Head of caudate nucleus (tissue), 42 donors: ENCODE data around the gene IL17RC.
"Not testable (repeated sequence)": the region's sequence is repeated elsewhere in the genome, so short reads cannot be mapped to it uniquely, and the experiment has no call there.

Source experiments
- DNase-seq, 42 donors: peaks; one replicate each; pipeline versions ENCODE4 v3.0.0 to v3.0.0-alpha.2; 2020 to 2021; ENCODE audit warnings: mixed read lengths in 7 of 42
- intact Hi-C: fragments of 100-400 bp; cut with DNase I; formaldehyde crosslinking; loops from one replicate; pipeline ENCODE4 v1.15.0; 2022

Gene IL17RC, protein sequence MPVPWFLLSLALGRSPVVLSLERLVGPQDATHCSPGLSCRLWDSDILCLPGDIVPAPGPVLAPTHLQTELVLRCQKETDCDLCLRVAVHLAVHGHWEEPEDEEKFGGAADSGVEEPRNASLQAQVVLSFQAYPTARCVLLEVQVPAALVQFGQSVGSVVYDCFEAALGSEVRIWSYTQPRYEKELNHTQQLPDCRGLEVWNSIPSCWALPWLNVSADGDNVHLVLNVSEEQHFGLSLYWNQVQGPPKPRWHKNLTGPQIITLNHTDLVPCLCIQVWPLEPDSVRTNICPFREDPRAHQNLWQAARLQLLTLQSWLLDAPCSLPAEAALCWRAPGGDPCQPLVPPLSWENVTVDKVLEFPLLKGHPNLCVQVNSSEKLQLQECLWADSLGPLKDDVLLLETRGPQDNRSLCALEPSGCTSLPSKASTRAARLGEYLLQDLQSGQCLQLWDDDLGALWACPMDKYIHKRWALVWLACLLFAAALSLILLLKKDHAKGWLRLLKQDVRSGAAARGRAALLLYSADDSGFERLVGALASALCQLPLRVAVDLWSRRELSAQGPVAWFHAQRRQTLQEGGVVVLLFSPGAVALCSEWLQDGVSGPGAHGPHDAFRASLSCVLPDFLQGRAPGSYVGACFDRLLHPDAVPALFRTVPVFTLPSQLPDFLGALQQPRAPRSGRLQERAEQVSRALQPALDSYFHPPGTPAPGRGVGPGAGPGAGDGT

DNA sequence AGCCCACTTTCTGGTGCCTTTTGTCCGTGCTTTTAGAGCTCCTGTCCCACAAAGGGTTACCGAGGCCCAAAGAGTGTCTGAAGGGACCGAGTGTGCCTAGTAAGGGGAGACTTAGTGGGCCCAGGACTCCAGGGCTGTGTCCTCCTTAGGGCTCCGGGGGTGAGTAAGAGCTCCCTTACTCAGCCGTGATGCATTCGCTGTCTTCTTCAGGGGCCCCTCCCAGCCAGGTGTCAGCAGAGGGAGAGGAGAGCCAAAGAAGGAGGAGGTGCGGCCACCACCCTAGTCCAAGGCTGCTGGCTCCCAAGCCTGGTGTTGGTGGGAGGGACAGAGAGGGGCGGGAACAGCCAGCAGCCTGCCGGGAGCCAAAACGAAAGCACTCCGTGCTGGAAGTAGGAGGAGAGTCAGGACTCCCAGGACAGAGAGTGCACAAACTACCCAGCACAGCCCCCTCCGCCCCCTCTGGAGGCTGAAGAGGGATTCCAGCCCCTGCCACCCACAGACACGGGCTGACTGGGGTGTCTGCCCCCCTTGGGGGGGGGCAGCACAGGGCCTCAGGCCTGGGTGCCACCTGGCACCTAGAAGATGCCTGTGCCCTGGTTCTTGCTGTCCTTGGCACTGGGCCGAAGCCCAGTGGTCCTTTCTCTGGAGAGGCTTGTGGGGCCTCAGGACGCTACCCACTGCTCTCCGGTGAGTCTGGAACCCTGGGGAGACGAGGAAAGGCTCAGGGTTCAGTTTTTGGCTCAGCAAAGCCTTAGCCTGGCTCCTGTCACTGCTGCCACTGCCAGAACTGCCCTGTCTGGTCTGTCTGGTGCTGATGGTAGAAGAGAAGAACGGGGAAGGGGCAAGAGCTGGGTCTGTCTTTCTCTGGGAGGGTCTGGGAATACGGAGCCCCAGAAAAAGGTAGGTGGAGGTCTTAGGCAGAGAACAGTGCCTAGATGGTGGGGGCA is at the start of gene IL17RC:
Gene IL17RC (plus strand): TSS at position 365 of the 947 bp plus-strand sequence. CDS start 218 bp downstream, at position 583.
- intact Hi-C loops = no loop called here
- DNase-seq = peak; percentile 31 to 84 (median 64)

DNA sequence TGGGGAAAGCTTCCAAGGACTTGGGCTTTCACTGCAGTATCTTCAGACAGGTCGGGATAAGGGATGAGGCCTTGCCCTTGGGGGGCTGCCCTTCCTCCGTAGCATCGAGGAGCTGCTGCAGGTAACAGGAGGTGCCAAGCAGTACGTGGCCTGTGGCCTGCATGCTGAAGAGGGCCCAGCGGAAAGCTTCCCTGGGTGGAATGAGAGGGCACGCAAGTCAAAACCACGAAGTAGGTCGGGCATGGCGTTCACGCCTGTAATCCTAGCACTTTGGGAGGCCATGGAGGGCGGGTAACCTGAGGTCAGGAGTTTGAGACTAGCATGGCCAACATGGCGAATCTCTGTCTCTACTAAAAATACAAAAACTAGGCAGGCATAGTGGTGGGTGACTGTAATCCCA is 49.8 kb upstream of the IL17RC start:
- DNase-seq = no peak
- intact Hi-C loops = no loop called here

DNA sequence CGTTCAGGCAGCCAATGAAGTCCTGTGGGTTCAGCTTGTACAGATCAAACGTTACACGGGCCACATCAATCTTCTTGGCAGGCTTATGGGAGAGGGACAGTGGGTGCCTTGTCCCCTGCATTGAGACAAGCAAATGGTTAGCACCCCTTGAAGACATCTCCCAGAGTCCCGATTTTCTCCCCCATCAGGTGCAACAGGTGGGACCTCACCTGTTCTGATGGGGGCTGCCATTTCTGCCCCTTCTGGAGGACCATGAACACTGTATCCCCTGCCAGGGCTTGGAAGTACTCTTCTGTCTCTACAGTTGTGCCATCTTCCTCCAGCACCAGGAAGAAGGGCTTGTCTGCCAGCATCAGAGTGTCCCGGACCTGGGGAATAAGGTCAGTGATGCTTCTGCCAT is 46.9 kb upstream of the IL17RC start:
- no peak for DNase-seq
- intact Hi-C loops = no loop called here

DNA sequence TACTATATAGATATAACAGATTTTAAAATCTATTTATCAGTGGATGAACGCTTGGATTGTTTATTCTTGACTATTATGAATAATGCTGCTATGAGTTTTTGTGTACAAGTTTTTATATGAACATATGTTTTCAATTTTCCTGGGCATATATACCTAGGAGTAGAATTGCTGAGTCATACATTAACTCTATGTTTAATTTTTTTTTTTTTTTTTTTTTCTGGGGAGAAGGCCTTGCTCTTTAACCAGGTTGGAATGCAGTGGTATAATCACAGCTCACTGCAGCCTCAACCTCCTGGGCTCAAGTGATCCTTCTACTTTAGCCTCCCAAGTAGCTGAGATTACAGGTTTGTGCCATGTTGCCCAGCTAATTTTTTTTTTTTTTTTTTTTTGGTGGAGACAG is 45.9 kb upstream of the IL17RC start:
- intact Hi-C loops = no loop called here
- DNase-seq = no peak

DNA sequence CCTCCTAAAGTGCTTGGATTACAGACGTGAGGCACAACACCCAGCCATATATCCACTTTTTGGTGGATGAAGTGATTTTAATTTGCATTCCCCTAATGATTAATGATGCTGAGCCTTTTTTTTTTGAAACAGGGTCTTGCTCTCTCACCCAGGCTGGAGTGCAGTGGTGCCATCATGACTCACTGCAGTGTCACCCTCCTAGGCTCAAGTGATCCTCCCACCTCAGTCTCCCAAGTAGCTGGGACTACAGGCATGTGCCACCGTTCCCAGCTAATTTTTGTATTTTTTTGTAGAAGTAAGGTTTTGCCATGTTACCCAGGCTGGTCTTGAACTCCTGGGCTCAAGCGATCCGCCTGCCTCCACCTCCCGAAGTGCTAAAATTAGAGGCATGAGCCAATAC is 44.8 kb upstream of the IL17RC start:
- DNase-seq, intact Hi-C loops: not testable (repeated sequence)

DNA sequence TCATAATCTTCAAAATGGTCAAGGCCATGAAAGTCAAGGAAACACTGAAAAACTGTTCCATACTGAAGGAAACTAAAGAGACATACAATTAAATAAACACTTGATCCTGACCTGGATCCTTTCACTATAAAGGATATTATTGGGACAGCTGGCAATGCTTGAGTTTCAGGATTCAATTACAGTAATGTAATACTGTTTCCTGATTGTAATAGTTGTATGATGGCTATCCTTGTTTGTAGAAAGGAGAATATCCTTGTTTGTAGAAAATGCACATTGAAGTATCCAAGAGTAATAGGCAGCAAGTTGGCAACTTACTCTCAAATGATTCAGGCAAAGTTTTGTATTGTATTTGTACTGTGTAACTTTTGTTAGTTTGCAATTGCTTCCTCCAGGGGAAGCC is 41.5 kb upstream of the IL17RC start:
- intact Hi-C loops = no loop called here
- DNase-seq = no peak

DNA sequence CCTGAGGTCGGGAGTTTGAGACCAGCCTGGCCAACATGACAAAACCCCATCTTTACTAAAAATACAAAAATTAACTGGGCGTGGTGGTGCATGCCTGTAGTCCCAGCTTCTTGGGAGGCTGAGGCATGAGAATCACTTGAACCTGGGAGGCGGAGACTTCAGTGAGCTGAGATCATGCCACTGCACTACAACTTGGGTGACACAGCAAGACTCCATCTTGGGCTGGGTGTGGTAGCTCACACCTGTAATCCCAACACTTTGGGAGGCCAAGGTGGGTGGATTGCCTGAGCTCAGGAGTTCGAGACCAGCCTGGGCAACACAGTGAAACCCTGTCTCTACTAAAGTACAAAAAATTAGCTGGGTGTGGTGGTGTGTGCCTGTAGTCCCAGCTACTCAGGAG is 40.6 kb upstream of the IL17RC start:
- intact Hi-C loops = not testable (repeated sequence)

DNA sequence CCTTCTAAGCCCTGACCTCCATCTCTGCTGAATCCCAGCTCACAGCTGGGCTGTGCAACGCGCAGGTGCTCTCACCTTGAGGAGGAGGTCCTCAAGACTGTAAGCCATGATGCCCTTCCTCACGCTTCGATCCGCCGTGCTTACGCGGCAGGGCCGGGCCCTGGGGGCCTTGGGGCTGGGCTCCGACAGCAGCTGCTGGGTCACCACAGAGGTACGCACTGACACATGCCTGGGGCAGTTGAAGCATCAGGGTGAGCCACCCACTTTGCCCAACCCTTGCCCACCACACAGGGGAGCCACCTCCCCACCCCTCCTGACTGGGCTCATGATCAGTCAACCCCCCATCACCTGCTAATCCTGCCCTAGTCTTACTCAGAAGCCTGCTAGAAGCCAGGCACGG is 39.9 kb upstream of the IL17RC start:
- DNase-seq = no peak
- intact Hi-C loops = no loop called here

More for the DNA sequence above, 40.6 kb upstream of the IL17RC start:
- DNase-seq = not testable (repeated sequence)

DNA sequence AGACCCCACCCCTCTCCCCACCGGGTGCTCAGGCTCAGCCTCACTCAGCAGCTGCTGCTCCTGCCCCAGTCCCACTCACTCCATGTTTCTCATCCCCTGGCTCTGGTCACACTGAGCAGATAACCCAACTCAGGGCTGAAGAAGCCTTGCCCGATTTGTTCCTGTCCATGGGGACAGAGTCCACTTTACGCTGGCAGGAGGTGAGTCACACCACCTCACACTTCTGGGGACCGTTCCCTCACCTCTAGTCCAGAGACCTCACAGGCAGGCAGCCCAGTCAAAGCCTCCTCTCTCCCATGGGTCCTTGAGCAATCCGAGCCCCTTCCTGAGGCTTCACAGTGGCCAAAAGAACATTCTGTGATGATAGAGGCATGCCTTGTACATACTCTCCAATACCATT is 38.2 kb upstream of the IL17RC start:
- DNase-seq = no peak
- intact Hi-C loops = no loop called here

DNA sequence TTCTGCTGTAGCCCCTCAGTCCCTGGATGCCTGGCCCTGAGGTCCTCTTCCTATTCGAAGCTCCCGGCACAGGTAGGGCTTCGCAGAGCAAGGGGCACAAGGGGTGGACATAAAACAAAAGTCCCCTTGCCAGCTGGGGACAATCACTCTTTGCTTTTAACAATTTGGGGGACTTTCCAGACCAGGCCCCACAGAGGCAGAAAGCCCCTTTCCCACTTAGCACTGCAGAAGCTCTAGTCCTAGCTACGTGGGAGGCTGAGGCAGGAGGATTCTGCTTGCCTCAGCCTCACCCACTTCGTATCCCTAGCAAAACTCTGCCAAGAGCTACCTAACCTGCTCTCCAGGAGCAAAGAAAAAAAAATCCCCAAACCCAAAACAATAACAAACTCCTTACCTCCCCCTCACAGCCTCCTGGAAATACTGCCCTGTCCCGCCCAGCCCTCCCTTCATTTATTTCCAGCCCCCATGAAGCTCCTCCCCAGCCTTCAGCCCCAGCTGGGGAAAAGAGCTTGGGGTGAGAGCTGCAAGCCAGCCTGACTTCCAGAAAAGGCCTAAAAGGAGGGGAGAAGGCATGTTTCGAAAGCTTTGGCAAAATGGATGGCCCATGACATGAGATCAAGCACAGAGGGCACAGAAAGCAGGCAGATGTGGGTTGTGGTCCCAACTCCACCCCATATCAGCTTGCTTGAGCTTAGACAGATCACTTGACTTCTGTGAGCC is 36.9 kb upstream of the IL17RC start, which contains the start of gene CIDEC:
Gene CIDEC (minus strand): TSS at position 424 of the 720 bp plus-strand sequence. CDS start 1,767 bp downstream, outside the sequence.
- DNase-seq = no peak
- intact Hi-C loops = no loop called here

DNA sequence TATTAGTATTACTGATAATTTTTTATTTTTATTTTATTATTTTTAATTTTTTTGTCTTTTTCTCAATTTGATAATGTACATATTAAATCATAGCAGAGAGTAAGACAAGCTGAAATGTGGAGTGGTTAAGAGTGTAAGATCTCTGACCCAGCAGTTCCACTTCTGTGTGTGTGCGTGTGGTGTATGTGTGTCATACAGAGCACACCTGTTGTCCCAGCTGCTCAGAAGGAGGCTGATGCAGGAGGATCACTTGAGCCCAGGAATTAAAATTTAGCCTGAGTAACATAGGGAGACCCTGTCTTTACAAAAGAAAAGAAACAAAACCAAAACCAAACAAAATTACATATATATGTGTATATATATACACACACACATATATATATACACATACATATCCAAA is 35.5 kb upstream of the IL17RC start:
- no peak for DNase-seq
- intact Hi-C loops = no loop called here

DNA sequence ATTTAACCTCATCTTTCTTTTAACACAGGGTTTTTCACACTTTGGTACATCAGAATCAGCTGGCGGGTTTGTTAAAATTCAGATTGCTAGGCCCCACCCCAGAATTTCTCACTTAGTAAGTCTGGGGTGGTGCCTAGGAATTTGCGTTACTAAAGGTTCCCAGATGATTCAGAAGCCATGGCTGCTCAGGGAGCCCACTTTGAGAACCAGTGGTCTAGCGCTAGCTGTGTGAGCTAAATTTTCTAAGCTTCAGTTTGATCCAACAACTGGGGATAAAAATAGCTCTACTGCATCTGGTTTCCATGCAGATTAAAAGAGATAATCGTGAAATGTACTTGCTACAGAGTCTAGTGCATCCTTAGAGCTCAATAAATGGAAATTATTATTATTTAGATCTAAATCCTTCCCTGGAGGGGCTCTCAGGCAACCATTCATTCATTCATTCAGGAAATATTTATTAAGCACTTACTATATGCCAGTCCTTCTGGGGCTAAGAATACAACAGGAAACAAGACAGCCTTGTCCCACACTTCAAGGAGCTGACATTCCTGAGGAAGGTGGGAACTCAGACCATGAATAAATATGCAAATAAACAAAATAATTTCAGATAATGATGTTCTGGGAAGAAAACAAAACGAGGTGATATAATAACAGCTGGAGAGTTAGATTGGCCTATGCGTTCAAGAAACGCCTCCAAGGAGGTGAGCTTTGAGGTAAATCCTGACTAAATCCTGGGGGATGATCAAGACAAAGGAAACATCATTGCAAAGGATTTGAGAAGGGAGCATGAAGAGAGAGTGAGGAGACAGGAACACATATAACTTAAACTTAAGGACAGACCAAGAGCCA is 33.0 kb upstream of the IL17RC start:
- DNase-seq = no peak
- intact Hi-C loops = no loop called here

DNA sequence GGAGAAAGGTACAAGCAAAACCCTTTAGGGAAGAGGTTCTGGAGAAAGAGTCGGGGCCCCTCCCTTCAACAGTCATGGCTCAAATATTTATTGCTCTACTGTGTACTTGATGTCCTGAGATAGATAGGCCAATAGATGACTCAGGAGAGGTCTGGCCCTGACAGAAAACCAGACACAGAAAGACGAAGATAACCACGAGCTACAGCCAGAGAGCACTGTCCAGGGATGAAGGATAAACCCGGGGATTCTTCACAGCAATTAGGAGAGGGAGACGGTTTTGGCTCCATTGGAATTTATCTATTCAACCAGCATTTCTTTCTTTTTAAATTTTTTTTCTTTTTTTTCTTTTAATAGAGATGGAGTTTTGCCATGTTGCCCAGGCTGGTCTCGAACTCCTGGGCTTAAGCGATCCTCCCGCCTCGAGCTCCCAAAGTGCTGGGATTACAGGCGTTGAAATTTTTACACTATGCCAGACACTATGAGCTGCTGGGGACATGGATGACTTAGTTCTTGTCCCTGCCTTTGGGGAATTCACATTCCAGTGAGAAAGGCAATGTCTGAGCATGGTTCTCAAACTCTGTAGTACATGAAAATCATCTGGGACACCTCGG is 32.2 kb upstream of the IL17RC start:
- intact Hi-C loops = no loop called here
- DNase-seq = no peak

DNA sequence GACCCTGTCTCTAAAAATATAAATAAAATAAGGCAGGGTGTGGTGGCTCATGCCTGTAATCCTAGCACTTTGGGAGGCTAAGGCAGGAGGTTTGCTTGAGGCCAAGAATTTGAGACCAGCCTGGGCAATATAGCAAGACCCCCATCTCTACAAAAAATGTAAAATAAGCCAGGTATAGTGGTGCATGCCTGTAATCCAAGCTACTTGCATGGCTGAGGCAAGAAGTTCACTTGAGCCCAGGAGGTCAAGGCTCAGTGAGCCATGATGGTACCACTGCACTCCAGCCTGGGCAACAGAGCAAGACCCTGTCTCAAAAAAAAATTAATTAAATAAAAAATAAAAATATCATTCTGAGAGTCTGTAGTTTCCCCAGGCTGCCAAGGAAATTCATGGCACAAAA is 30.6 kb upstream of the IL17RC start:
- intact Hi-C loops = no loop called here
- DNase-seq = no peak

DNA sequence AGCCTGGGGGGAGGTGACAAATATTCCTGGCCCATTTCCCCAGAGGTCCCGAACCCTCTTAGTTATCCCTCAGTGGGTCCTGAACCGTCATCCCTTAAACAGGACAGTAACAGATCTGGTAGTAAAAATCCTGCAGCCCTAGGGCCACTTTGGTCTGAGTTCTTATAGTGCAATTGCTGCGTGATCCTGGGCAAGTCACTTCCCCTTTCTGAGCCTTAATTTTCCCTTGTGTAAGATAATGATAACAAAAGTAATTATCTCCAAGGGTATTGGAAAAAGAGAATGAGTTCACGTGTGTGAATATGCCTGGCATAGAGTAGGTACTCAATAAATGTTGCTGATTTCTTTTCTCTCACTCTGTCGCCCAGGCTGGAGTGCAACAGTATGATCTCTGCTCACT is 29.4 kb upstream of the IL17RC start:
- DNase-seq = no peak
- intact Hi-C loops = no loop called here

DNA sequence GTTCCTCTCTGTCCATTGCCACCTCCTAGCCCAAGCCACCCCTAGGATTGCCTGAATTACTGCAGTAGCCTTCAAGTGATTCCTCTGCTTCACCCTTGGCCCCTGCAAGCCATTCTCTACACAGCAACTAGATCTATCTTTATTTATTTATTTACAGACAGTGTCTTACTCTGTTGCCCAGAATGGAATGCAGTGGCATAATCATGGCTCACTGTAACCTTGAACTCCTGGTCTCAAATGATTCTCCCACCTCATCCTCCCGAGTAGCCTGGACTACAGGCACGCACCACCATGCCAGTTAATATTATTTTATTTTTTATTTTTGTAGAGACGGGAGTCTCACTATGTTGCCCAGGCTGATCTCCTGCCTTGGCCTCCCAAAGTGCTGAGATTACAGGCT is 28.4 kb upstream of the IL17RC start:
- intact Hi-C loops = no loop called here
- DNase-seq = no peak

DNA sequence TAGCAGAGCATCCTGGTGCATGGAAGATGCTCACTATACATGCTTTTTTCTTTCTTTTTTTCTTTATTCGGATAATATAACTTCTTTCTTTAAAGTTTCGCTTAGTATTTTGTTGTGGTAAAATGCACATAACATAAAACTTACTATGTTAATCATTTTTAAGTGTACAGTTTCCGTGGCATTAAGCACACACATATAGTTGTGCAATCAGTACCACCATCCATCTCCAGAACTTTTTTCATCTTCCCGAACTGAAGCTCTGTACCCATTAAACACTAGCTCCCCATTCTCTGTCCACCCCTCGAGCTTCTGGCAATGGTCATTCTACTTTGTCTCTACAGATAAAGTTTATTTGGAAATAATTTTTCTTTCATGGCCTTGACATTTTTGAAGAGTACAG is 27.5 kb upstream of the IL17RC start:
- DNase-seq = no peak
- intact Hi-C loops = no loop called here
